VCaP (cell line): Measurements from ENCODE around the gene HSPA1L.

Experiments
- H3K27ac ChIP-seq: fragments of 450-650 bp; 2 replicates; pipeline ENCODE4 v1.5.1; 2017
- CTCF ChIP-seq: fragments of 450-650 bp; conservative IDR thresholded peaks from 2 replicates; pipeline ENCODE4 v1.5.1; 2017; ENCODE audit warnings: mild to moderate bottlenecking, moderate library complexity

The HSPA1L gene

DNA sequence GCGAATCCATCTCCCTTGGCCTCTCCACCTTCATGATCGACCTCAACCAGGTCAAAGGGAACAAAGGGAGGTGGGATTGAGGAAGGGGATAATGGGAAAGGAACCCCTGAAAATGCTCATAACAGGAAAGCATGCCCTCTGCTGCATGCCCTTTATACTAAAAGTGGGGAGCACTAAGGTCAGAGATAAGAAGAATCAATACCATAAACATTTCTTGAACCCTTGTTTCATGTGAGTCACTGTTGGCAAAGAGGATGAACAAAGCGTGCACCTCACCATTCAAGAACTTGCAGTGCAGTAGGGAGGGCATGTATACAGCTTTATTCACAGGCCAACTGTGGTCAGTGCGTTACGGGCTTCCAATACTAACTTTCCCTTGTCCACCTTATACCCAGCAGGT is 54.3 kb downstream of the HSPA1L start:
- no peak overlapping the region for H3K27ac ChIP-seq
- TF ChIP-seq CTCF, result no peak; the same call in 1 of the 2 replicates
